ENCODE results near the gene PCDH7. TPM values are rescaled to one million over a fixed set of nuclear protein-coding genes. Genes with fewer than 3 reads are reported as not detected.
A peak's percentile ranks its signal among the peaks of the same experiment; 100 is the strongest.

PCDH7 gene
- total and polyA plus RNA-seq, 2 of the 4 experiments (the other 2 are of a cell fraction) = 26.5 to 44.1 TPM

- H4K91ac ChIP-seq (ENCODE audit: insufficient read depth, low read depth, low read length) = no peak overlapping the region
- CTCF ChIA-PET = no interaction called here
- no peak overlapping the region for H3K9ac ChIP-seq (ENCODE audit: low read depth, low read length)
- ATAC-seq (ENCODE audit: low read depth) (peak; percentile 17; the same call in 1 of the 2 replicates), DNase-seq (peak; percentile 41)
- H2AK9ac ChIP-seq (replicated peaks; ENCODE audit: low read depth, low read length, poor library complexity) = no peak overlapping the region
- H3K36me3 ChIP-seq (ENCODE audit: control insufficient read depth, insufficient read depth, low read length) = no peaks in the 10 kb centered on the region
- H4K5ac ChIP-seq (ENCODE audit: low read depth, low read length) = no peak overlapping the region
- H3K18ac ChIP-seq (ENCODE audit: low read depth, low read length) = no peak overlapping the region
- no peak overlapping the region for H2BK5ac ChIP-seq (ENCODE audit: low read depth, low read length, poor library complexity, severe bottlenecking)
- no peak overlapping the region for H4K8ac ChIP-seq (ENCODE audit: low read depth in 2 of 2, low read length in 2 of 2)
- POLR2A ChIA-PET (ENCODE audit: unreplicated experiment) = no interaction called here
- H2BK20ac ChIP-seq (ENCODE audit: low read depth, low read length) = no peak overlapping the region
- H3K9me3 ChIP-seq (ENCODE audit: control insufficient read depth, insufficient read depth, low read length) = no peaks in the 10 kb centered on the region
- peak overlapping the region; percentile 81 for H3K4me2 ChIP-seq (ENCODE audit: low read depth, low read length)
- in situ Hi-C loops (cut with MboI; ENCODE audit: low sequenced_read_pairs) (no loop called here), dilution Hi-C loops (cut with HindIII; ENCODE audit: low sequenced_read_pairs, unreplicated experiment) (no loop called here), intact Hi-C loops (cut with micrococcal nuclease) (no loop called here)
- no CpG with 5 or more reads among the region's 2 CpGs for WGBS, 2 experiments (ENCODE audit: extremely low coverage in 2 of 2, insufficient read length in 1 of 2)
- peaks cover 0 to 4% of the 10 kb centered on the region in 2 experiments; a peak in 1 of 4 replicates for H3K79me1 ChIP-seq (ENCODE audit: low read depth in 1 of 2, low read length in 2 of 2)
- no peaks in the 10 kb centered on the region for H3K9me1 ChIP-seq (ENCODE audit: insufficient read depth, low read length)
- H3K56ac ChIP-seq (ENCODE audit: extremely low read depth, insufficient read depth, low read length) = no peak overlapping the region
- H3K14ac ChIP-seq (replicated peaks; ENCODE audit: low read depth, low read length) = no peak overlapping the region
- H3K23ac ChIP-seq (ENCODE audit: low read depth, low read length) = no peak overlapping the region
- H2AK5ac ChIP-seq (ENCODE audit: low read depth, low read length) = no peak overlapping the region
- H3K4ac ChIP-seq (ENCODE audit: low read depth, low read length) = no peak overlapping the region
- H3K4me1 ChIP-seq (ENCODE audit: control insufficient read depth, insufficient read depth, low read length) = peaks cover 3% of the 10 kb centered on the region; the same call in 1 of the 2 replicates
- no peak overlapping the region for H3K27ac ChIP-seq (ENCODE audit: insufficient read depth, low read length)
- no peak for TF ChIP-seq CHD1 (IDR thresholded peaks at IDR 0.05; ENCODE audit: low read depth, low read length)
- no peak for TF ChIP-seq MAFK (IDR thresholded peaks at IDR 0.05; ENCODE audit: low read depth, low read length)
- TF ChIP-seq POLR2A (IDR thresholded peaks at IDR 0.05; ENCODE audit: low read depth, low read length) = no peak
- TF ChIP-seq USF2 (IDR thresholded peaks at IDR 0.05; ENCODE audit: low read depth, low read length) = no peak
- peak; percentile 73 for TF ChIP-seq CEBPB (IDR thresholded peaks at IDR 0.05; ENCODE audit: low read depth, low read length)
- H4K20me1 ChIP-seq (ENCODE audit: insufficient read depth, low read length) = no peaks in the 10 kb centered on the region
- H2BK120ac ChIP-seq (ENCODE audit: low read depth, low read length) = no peak overlapping the region
- no peak overlapping the region for H2BK15ac ChIP-seq (ENCODE audit: low read depth, low read length)
- no peaks in the 10 kb centered on the region for H3K27me3 ChIP-seq (ENCODE audit: control insufficient read depth, insufficient read depth, low read length)
- H3K4me3 ChIP-seq (ENCODE audit: insufficient read depth, low read depth, low read length) = no peak overlapping the region
- BruUV-seq (replicated peaks) = no TSS peak
- H2AFZ ChIP-seq (replicated peaks; ENCODE audit: low read length, poor library complexity) = no peak overlapping the region
Observed at GRCh38 chr4:30770049-30770549, 49.9 kb downstream of the PCDH7 start.

Data from IMR-90 (cell line).